Thoracic aorta (tissue), 2 donors: ENCODE results near the gene C2CD3. TPM values are rescaled to one million over a fixed set of nuclear protein-coding genes. Genes with fewer than 3 reads are reported as not detected.

Experiments used
- ATAC-seq: fragments of 150-250 bp; one replicate; pipeline ENCODE4 v1.8.0; 2017; ENCODE audit warnings: low read depth; ENCODE audit not compliant: insufficient number of reproducible peaks, low FRiP score
- DNase-seq: peaks from one replicate; pipeline ENCODE4 v3.0.0-alpha.2; 2020; ENCODE audit warnings: low spot score
- H3K27ac ChIP-seq, 2 donors: fragments of 200-600 bp; sonication (generic); 1 replicate in 1 of 2; 2 replicates in 1 of 2; pipeline ENCODE4 v1.5.1; 2016; ENCODE audit warnings: mild to moderate bottlenecking in 2 of 2, moderate library complexity in 2 of 2
- H3K27me3 ChIP-seq: fragments of 200-600 bp; sonication (generic); replicated peaks from 2 replicates; pipeline ENCODE4 v1.6.0; 2016; ENCODE audit warnings: mild to moderate bottlenecking; ENCODE audit not compliant: insufficient read depth
- H3K36me3 ChIP-seq: fragments of 200-600 bp; sonication (generic); one replicate; pipeline ENCODE4 v1.5.1; 2016
- H3K4me1 ChIP-seq, 2 donors: fragments of 200-600 bp; sonication (generic); 1 replicate in 1 of 2; 2 replicates in 1 of 2; pipeline versions ENCODE4 v1.5.1 to v1.6.0; 2016; ENCODE audit warnings: low read depth in 2 of 2, mild to moderate bottlenecking in 1 of 2; ENCODE audit not compliant: control insufficient read depth in 1 of 2
- H3K4me3 ChIP-seq: fragments of 200-600 bp; sonication (generic); 2 replicates; pipeline ENCODE4 v1.5.1; 2016; ENCODE audit warnings: mild to moderate bottlenecking
- H3K9me3 ChIP-seq: fragments of 200-600 bp; sonication (generic); 2 replicates; pipeline ENCODE4 v1.5.1; 2016
- CTCF ChIP-seq: fragments of 200-600 bp; sonication (generic); IDR thresholded peaks from one replicate; pipeline ENCODE4 v1.5.1; 2019; ENCODE audit warnings: antibody characterized with exemption
- total RNA-seq, 2 donors: library from RNA; depleted of rRNA; stranded (reverse); fragments of >200 nt; gene quantifications; one replicate each; pipeline versions ENCODE4 v1.1.0 to v1.2.3, GENCODE V29; 2016

The C2CD3 gene
- total RNA-seq, 2 donors from 2014 or later = 23.7 to 30.6 TPM

DNA sequence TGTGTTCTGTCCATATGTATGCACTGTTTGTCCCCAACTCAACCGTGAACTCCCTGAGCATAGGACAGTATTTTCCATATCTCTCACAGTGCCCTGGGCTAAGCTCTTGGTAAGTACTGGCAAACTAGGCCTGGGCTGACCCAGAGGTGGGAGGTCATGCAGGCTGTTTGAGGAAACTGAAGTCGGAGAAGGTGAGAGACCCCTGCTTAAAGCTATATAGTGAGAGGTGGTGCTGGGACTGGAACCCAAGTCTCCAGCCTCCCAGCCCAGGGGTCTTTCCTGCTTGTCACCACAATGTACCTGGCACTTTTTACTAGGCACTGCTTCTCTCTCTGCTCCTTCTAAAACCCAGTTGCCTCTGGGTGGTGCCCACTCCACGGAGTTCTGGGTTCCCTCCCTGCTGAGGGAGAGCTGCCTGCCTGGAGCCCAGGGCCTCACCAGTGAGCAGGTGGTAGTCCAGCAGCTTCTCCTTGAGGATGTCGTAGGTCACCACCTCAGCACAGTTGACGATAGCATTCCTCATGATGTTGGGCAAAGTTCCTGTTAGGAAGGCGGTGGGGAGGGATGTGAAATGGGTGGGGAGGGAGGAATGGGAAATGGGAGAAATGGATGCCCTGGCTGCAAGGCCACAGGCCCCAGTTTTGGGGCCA, 166.6 kb downstream of the C2CD3 start:
- Histone ChIP-seq H3K4me3 (no peak overlapping the region), H3K4me1 (no peaks in the 10 kb centered on the region), H3K27me3 (no peaks in the 10 kb centered on the region), H3K27ac (no peak overlapping the region), H3K36me3 (peaks cover 3% of the 10 kb centered on the region), H3K9me3 (no peaks in the 10 kb centered on the region)
- ATAC-seq = no peak
- no peak for DNase-seq
- TF ChIP-seq CTCF = no peak

DNA sequence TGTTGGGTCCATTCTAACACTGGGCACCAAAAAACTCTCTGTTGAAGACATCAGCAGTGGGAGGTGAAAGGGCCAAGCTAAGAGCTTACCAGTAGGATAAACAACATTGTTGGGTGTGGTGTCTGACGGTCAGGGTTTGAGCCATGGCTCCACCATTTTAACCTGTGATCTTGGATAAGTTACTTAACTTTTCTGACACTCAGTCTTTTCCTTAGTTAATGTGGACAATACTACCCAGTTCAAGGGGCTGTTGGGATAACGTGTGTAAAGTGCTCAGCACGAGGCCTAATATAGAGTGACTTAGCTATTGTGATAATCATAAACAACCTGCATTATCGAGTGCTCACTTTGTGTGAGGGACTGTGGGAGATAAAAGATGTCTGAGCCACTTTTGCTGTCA, 168.0 kb downstream of the C2CD3 start:
- TF ChIP-seq CTCF = no peak
- Histone ChIP-seq H3K9me3 (no peaks in the 10 kb centered on the region), H3K27ac (no peak overlapping the region), H3K4me3 (no peak overlapping the region), H3K4me1 (no peaks in the 10 kb centered on the region), H3K27me3 (no peaks in the 10 kb centered on the region), H3K36me3 (peaks cover 3% of the 10 kb centered on the region)
- no peak for DNase-seq
- no peak for ATAC-seq

GRCh38 chr11:74001822-74002286, 168.9 kb downstream of the C2CD3 start:
- H3K9me3 ChIP-seq = no peaks in the 10 kb centered on the region
- no peak overlapping the region for H3K27ac ChIP-seq
- H3K4me3 ChIP-seq = no peak overlapping the region
- no peaks in the 10 kb centered on the region for H3K4me1 ChIP-seq
- H3K27me3 ChIP-seq = no peaks in the 10 kb centered on the region
- ATAC-seq = no peak
- H3K36me3 ChIP-seq = peaks cover 3% of the 10 kb centered on the region
- DNase-seq = no peak
- no peak for TF ChIP-seq CTCF

- Histone ChIP-seq H3K4me3 (no peak overlapping the region), H3K36me3 (peaks cover 3% of the 10 kb centered on the region), H3K4me1 (no peaks in the 10 kb centered on the region), H3K27ac (no peak overlapping the region), H3K27me3 (no peaks in the 10 kb centered on the region), H3K9me3 (no peaks in the 10 kb centered on the region)
- no peak for TF ChIP-seq CTCF
- ATAC-seq = no peak
- no peak for DNase-seq
These were observed 170.3 kb downstream of the C2CD3 start for GRCh38 chr11:74000307-74001133.

DNA sequence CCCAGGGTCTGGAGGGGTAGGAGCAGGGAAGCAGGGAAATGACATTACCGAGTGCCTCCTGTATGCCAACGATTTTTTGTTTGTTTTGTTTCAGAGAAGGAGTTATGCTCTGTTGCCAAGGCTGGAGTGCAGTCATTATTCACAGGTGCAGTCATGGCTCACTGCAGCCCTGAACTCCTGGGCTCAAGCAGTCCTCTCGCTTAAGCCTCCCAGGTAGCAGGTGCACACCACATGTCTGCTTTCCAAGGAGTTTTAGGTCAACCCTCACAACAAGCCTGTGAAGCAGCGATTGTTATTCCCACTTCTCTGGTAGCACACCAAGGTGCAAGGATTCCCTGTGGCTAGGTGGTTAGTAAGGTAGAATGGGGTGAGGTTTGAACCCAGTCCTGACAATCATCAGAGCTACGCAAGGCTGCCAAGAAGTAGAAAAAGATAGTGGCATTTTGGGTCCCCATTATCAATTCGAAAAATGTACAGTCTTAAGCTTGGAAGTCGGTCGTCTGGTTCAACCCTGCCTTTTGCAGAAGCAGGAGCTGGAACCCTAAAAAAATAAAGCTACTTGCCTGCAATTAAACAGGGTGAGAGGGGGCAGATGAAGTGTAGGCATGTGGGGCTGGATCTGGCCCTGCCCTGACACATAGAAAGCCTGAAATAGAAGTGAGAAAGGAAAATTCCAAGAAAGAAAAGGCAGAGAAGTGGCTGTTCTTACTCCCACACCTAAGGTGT, 171.1 kb downstream of the C2CD3 start:
- H3K4me1 ChIP-seq = no peaks in the 10 kb centered on the region
- H3K27me3 ChIP-seq = no peaks in the 10 kb centered on the region
- peaks cover 3% of the 10 kb centered on the region for H3K36me3 ChIP-seq
- no peak overlapping the region for H3K27ac ChIP-seq
- no peak for TF ChIP-seq CTCF
- ATAC-seq (no peak), DNase-seq (no peak)
- no peak overlapping the region for H3K4me3 ChIP-seq
- H3K9me3 ChIP-seq = no peaks in the 10 kb centered on the region
